Heart left ventricle (tissue), 13 donors: Measurements from ENCODE around the gene CENPH.

ENCODE experiments used
- CTCF ChIP-seq, 12 donors: fragments of 200-600 bp; sonication (generic) in 4 of 12; IDR thresholded peaks; one replicate each; pipeline versions ENCODE4 v1.5.0 to v1.8.0; 2018 to 2022; ENCODE audit warnings: antibody characterized with exemption in 12 of 12, mild to moderate bottlenecking in 5 of 12
- POLR2A ChIP-seq, 2 donors: fragments of 450-650 bp; IDR thresholded peaks; one replicate each; pipeline ENCODE4 v1.6.1; 2017; ENCODE audit warnings: antibody characterized with exemption in 2 of 2, mild to moderate bottlenecking in 2 of 2, moderate library complexity in 2 of 2
- donor health status: ischemic (EF 13 %, LVEDD 7.1; RV severe dilation, severe dysfunction).
- donor health status: DM: no; HTN: yes; CAD: no.
- donor health status: DM: no; HTN: no; CAD: no.
- donor health status: ischemic (EF 25% LVEDD 6.9; RV normal size, moderate dysfunction).
- donor health status: ischemic (EF 25% LVEDD 5.7; RV mildly dilated, moderate dysfunction).
- donor health status: ischemic (EF 35%, LVEDD 5.7; RV mildly dilated, moderate dysfunction).
- donor health status: nonischemic (EF 11% LVEDD 7.7; RV severe dilation, severe dysfunction).
- donor health status: DM: yes; HTN: yes; CAD: no.
- donor health status: PGD.
- donor health status: ischemic (EF 29% LVEDD 5.4; RV normal size, mild dysfunction).
- donor health status: nonischemic (EF 23%, LVEDD 6.1; RV moderate dilation, normal function).

- TF ChIP-seq CTCF (IDR thresholded peaks at IDR 0.05) = no peak
- no peak for TF ChIP-seq POLR2A (IDR thresholded peaks at IDR 0.05)
Observed at GRCh38 chr5:69224520-69224919, 35.1 kb downstream of the CENPH start.
